Subcutaneous adipose tissue (tissue), 4 donors: ENCODE measurements around the gene FOXL3. TPM values are rescaled to one million over a fixed set of nuclear protein-coding genes. Genes with fewer than 3 reads are reported as not detected.

Experiments used
- total RNA-seq, 4 donors: library from RNA; depleted of rRNA; stranded (reverse); fragments of >200 nt; gene quantifications; one replicate each; pipeline ENCODE4 v1.1.0, GENCODE V29; 2016
- TF ChIP-seq, protein P1 (sequence below): fragments of 450-650 bp; IDR thresholded peaks from one replicate; pipeline ENCODE4 v1.5.1; 2016; ENCODE audit warnings: low read depth, mild to moderate bottlenecking, control low read depth, antibody characterized with exemption, moderate library complexity

FOXL3 gene
- total RNA-seq, 4 donors from 2014 or later, result not detected

DNA sequence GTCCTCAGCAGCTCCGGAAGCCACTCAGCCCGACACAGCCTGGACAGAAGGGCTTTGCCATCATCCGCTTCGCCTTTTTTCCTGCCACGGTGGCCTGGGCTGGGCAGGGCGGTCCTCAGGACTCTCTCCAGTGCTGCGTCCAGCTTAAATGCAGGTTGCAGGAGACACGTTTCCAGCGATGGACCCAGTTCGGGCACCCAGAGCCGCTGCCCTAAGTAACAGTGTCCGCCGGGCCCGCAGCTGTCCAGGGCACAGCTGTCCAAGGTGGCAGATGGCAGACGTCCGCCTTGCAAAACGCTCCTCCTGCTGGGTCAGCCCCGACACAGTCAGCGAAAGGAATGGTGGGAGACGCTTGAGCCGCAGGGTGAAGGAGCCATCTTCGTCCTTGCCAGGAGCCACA is 37.0 kb upstream of the FOXL3 start:
- TF ChIP-seq, protein P1, sequence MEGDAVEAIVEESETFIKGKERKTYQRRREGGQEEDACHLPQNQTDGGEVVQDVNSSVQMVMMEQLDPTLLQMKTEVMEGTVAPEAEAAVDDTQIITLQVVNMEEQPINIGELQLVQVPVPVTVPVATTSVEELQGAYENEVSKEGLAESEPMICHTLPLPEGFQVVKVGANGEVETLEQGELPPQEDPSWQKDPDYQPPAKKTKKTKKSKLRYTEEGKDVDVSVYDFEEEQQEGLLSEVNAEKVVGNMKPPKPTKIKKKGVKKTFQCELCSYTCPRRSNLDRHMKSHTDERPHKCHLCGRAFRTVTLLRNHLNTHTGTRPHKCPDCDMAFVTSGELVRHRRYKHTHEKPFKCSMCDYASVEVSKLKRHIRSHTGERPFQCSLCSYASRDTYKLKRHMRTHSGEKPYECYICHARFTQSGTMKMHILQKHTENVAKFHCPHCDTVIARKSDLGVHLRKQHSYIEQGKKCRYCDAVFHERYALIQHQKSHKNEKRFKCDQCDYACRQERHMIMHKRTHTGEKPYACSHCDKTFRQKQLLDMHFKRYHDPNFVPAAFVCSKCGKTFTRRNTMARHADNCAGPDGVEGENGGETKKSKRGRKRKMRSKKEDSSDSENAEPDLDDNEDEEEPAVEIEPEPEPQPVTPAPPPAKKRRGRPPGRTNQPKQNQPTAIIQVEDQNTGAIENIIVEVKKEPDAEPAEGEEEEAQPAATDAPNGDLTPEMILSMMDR, result no peak

DNA sequence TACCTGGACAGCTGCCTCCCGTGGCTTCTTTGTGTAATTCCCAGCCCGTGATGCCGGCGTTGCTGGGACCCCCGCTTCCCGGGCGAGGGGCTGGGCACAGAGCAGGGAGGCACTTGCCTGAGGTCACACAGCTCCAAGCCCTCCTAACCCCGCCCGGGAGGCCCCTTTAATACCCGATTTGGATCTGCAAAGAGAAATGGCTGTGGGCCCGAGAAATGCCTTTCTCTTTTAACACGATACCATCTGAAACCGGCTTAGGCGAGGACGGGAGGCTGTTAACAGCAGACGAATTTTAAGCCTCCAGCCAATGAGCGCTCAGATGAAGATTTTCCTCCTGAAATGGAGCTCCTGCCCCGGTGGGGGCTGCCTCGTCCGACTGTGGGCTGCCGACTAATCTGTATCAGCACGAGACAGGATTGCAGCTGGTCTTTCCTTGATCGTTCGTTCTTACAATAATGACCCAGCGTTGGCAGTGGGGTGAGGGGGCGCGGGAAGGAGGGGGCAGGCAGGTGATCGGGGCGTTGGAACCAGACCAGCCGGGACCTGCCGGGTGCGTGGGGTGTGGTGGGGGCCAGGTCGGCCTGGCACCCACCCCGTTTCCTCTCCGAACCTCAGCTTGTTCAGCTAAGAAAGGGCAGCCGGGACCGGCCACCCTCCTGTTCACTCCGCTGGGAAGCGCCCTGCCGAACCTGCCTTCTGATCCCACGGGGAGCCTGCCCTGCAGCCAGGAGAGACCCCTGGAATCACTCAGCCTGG is 36.2 kb upstream of the FOXL3 start:
- TF ChIP-seq, protein P1, result no peak

DNA sequence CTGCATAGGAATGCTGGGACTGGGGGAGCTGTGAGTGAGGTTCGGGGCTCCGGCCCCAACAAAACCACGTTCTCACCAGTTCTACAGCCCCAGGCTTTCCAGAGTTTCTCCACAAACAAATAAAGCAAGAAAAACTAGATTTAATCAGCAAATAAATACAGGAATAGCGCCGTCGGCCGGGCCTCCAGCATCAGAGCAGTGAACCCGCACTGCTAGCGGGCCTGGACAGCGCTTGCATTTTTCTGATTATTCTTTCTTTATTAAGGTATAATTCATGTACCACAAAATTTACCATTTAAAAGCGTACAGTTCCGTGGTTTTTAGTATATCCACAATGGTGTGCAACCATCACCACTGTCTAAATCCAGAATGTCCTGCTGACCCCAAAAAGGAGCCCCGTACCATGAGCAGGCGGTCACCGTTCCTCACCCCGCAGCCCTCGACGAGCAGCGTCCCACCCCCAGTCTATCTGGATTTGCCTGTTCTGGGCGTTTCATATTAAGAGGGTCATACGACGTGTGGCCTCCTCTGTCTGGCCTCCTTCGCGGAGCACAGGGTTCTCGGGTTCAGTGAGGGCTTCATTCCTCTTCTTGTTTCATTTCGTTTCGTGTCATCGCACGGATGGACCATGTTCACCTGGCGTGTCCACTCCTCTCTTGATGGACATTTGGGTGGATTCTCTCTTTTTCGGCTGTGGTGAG is 35.5 kb upstream of the FOXL3 start:
- TF ChIP-seq, protein P1, result no peak

DNA sequence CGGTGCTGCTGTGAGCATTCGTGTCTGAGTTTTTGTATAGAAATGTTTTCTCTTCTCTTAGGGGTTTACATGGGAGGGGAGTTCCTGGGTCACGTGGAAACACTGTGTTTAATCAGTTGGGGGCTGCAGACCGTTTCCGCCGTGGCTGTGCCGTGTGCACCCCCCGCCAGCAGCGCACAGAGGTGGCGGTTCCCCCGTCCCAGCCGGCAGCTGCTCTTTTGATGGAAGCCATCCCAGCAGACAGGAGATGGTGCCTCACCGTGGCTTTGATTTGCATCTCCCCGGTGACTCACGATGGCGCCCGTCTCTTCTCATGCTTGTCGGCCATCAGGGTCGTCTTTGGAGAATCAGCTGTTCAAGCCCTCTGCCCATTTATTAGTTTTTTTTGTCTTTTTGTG is 34.9 kb upstream of the FOXL3 start:
- TF ChIP-seq, protein P1, result no peak

DNA sequence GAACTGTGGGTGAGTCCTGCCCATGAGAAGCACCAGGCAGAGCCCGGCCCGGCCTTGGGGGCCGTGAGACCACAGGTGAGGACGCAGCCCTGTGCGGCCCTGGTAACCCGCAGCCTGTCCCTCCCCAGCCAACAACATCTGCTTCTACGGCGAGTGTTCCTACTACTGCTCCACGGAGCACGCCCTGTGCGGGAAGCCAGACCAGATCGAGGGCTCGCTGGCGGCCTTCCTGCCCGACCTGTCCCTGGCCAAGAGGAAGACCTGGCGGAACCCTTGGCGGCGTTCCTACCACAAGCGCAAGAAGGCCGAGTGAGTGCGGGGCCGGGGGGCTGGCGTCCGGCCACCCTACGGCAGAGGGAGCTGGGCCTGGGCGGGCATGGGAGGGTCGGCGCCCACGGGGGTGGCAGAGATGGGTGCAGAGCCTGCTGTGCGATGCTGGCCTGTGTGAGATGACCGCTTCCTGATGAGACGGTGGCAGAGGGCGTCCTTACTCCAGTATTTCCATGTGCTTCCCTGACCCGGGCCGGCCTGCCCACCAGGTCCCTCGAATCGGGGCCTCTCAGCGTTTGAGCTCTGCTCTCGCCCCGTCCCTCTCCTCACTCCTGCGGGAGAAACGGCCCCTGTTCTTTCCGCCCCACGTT is 34.1 kb upstream of the FOXL3 start:
- TF ChIP-seq, protein P1, result no peak

DNA sequence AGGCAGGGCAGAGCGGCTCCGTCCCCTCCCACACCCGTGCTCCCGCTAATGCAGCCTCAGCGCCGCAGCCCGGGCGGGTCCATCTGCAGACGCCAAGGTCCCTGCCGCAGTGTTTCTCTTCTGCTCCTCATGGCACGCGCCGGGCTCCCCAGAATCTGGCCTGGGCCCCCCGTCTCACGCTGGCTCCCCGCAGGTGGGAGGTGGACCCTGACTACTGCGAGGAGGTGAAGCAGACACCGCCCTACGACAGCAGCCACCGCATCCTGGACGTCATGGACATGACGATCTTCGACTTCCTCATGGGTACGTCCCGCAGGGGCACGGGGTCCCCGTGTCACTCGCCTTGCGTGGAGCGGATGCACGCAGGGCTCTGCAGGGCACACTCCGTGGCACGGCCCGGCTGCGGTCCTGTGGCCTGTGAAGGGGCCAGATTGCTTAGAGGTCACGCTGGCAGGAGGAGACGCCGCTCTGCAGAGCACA is 33.5 kb upstream of the FOXL3 start:
- TF ChIP-seq, protein P1, result no peak

DNA sequence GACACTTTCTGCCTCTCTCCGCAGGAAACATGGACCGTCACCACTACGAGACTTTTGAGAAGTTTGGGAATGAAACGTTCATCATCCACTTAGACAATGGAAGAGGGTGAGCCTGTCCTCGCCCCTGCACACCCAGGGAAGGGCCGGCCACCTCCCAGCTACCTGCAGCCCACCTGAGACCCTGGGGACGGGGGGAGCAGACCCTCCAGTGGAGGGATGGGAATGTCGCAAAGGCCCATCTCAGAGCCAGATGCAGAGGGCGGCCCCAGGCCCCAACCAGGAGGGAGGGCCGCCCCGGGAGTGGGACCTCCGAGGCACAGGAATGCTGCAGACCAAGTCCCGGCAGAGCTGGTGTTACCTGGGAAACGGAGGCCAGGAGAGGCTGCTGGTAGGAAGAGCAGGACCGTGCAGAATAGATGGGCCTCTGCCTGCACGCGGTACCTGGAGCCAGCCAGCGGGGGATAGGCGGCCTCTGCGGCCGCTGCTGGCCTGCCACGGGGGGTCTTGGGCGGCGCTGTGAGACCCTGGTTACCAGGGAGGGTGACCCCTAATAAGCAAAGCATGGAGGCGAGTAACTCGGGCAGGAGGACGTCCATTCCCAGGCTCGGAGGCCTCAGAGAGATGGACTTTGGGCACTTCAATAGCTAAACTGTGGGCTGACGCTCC is 32.9 kb upstream of the FOXL3 start:
- TF ChIP-seq, protein P1, result no peak
